HepG2 (cell line): ENCODE results near the gene FBXO8. TPM values are rescaled to one million over a fixed set of nuclear protein-coding genes. Genes with fewer than 3 reads are reported as not detected.

Source experiments
- ATAC-seq: fragments of 200-7000 bp; cut with Tn5 transposase; 3 replicates; pipeline ENCODE4 v1.9.1; 2020; ENCODE audit warnings: mild to moderate bottlenecking, moderate library complexity
- BruUV-seq: library from RNA; stranded (reverse); fragments of 400-500 nt; replicated peaks from 2 replicates; lab custom pipeline; 2021; lab: Mats Ljungman, UMichigan
- CTCF ChIA-PET: fragments of 300-600 bp; formaldehyde crosslinking; extraction: SDS; loops from one replicate; lab custom pipeline; 2021; ENCODE audit warnings: low total read pairs, inconsistent platforms, low intra/inter-chr PET ratio; lab: Yijun Ruan, JAX
- POLR2A ChIA-PET: fragments of 350-600 bp; sonication (Branson Sonifier 250); formaldehyde crosslinking; loops from one replicate; lab custom pipeline; 2020; ENCODE audit warnings: antibody characterized with exemption, inconsistent platforms; lab: Yijun Ruan, JAX
- DNase-seq: peaks from one replicate; pipeline ENCODE4 v3.0.0-alpha.2; 2015; ENCODE audit warnings: low spot score
- FAIRE-seq: peaks from 3 replicates; lab custom pipeline; 2011; peaks lifted over from hg19 to GRCh38; lab: Jason Lieb, UNC
- H2AFZ ChIP-seq: one replicate; pipeline ENCODE4 v1.6.1; 2011; ENCODE audit warnings: low read length, inconsistent platforms
- H3K27ac ChIP-seq: fragments of 300-600 bp; 3 replicates; pipeline ENCODE4 v1.8.0; 2011; ENCODE audit warnings: mixed run types, mild to moderate bottlenecking, mixed read lengths, low read length, inconsistent platforms; ENCODE audit not compliant: insufficient read depth; ENCODE audit errors: extremely low read length
- H3K27me3 ChIP-seq, 2 experiments: fragments of 200-600 bp in 1 of 2; 2 replicates in 1 of 2; 3 replicates in 1 of 2; pipeline versions ENCODE4 v1.6.0 to v1.8.0; 2011; ENCODE audit warnings: low read length in 2 of 2, mild to moderate bottlenecking in 2 of 2, moderate library complexity in 2 of 2, inconsistent platforms in 1 of 2; ENCODE audit not compliant: insufficient read depth in 2 of 2, control insufficient read depth in 1 of 2
- H3K36me3 ChIP-seq, 2 experiments: fragments of 200-600 bp in 1 of 2; replicated peaks in 1 of 2; 2 replicates in 1 of 2; 3 replicates in 1 of 2; pipeline versions ENCODE4 v1.5.1 to v1.8.0; 2011; ENCODE audit warnings: low read length in 2 of 2, inconsistent platforms in 1 of 2; ENCODE audit not compliant: insufficient read depth in 2 of 2, control insufficient read depth in 1 of 2
- H3K4me1 ChIP-seq: 2 replicates; pipeline ENCODE4 v1.5.1; 2012; ENCODE audit warnings: low read length, inconsistent platforms; ENCODE audit not compliant: insufficient read depth
- H3K4me2 ChIP-seq: 2 replicates; pipeline ENCODE4 v1.6.0; 2011; ENCODE audit warnings: low read depth, low read length, inconsistent platforms
- H3K4me3 ChIP-seq, 3 experiments: fragments of 200-600 bp in 1 of 3; sonication (generic), shearing (Covaris generic) in 1 of 3; replicated peaks in 1 of 3; 2 replicates each; pipeline ENCODE4 v1.5.1; 2011 to 2016; ENCODE audit warnings: low read length in 3 of 3, inconsistent platforms in 2 of 3, low read depth in 2 of 3, mild to moderate bottlenecking in 2 of 3, control low read depth in 1 of 3, mixed read lengths in 1 of 3; ENCODE audit not compliant: insufficient read depth in 1 of 3
- H3K79me2 ChIP-seq: one replicate; pipeline ENCODE4 v1.6.1; 2011; ENCODE audit warnings: low read length, inconsistent platforms; ENCODE audit not compliant: insufficient read depth
- H3K9ac ChIP-seq: 2 replicates; pipeline ENCODE4 v1.6.0; 2011; ENCODE audit warnings: mild to moderate bottlenecking, low read depth, low read length, inconsistent platforms; ENCODE audit not compliant: insufficient read depth
- H3K9me3 ChIP-seq: 2 replicates; pipeline ENCODE4 v1.5.1; 2012; ENCODE audit warnings: mild to moderate bottlenecking, low read length
- H4K20me1 ChIP-seq: 2 replicates; pipeline ENCODE4 v1.6.0; 2011; ENCODE audit warnings: inconsistent platforms, mild to moderate bottlenecking, low read length, moderate library complexity; ENCODE audit not compliant: insufficient read depth
- E2F2 ChIP-seq: sonication (generic); formaldehyde crosslinking; IDR thresholded peaks from 2 replicates; pipeline ENCODE4 v1.4.0; 2020; ENCODE audit warnings: missing genetic modification reagents, borderline replicate concordance
- GMEB2 ChIP-seq: IDR thresholded peaks from 2 replicates; pipeline ENCODE4 v1.6.1; 2016; ENCODE audit warnings: missing biosample characterization, missing genetic modification reagents, low read depth
- MAFK ChIP-seq, 2 experiments: IDR thresholded peaks in 1 of 2; conservative IDR thresholded peaks in 1 of 2; 2 replicates each; pipeline ENCODE4 v1.6.1; 2011; ENCODE audit warnings: improper control_type of control experiment in 2 of 2, low read length in 2 of 2
- NFRKB ChIP-seq: fragments of 450-650 bp; IDR thresholded peaks from 2 replicates; pipeline ENCODE4 v1.6.1; 2017
- NR1H2 ChIP-seq: sonication (generic); formaldehyde crosslinking; IDR thresholded peaks from 2 replicates; pipeline ENCODE4 v1.8.1; 2022; ENCODE audit warnings: low read depth, missing genetic modification reagents, borderline replicate concordance
- SP1 ChIP-seq, 2 experiments: fragments of 450-650 bp in 1 of 2; sonication (generic) in 1 of 2; formaldehyde crosslinking in 1 of 2; IDR thresholded peaks; 2 replicates each; pipeline versions ENCODE4 v1.4.0 to v1.6.1; 2016 to 2020; ENCODE audit warnings: missing genetic modification reagents in 1 of 2
- ZNF670 ChIP-seq: sonication (generic); formaldehyde crosslinking; IDR thresholded peaks from 2 replicates; pipeline ENCODE4 v1.8.0; 2022; ENCODE audit warnings: mild to moderate bottlenecking, missing genetic modification reagents, borderline replicate concordance
- ZNF792 ChIP-seq: IDR thresholded peaks from 2 replicates; pipeline ENCODE4 v1.6.1; 2016
- ZZZ3 ChIP-seq: sonication (generic); formaldehyde crosslinking; IDR thresholded peaks from 2 replicates; pipeline ENCODE4 v1.4.0; 2020; ENCODE audit warnings: missing genetic modification reagents, mild to moderate bottlenecking, borderline replicate concordance
- WGBS: methylation state at CpG from one replicate; pipeline ENCODE4 v1.1.6; 2017; ENCODE audit warnings: low lambda C conversion rate; 5-methylcytosine and 5-hydroxymethylcytosine counted together
- in situ Hi-C: cut with HindIII; loops from 2 replicates; pipeline ENCODE4 v1.10.0; 2017; ENCODE audit warnings: low pct_unique_long_range_greater_than_20kb; ENCODE audit not compliant: extremely low pct_ligation_motif_present
- intact Hi-C: fragments of 100-400 bp; cut with micrococcal nuclease; formaldehyde crosslinking; loops from one replicate; pipeline ENCODE4 v1.10.0; 2022; ENCODE audit not compliant: unreplicated experiment
- polyA plus RNA-seq, 8 experiments: library from polyadenylated mRNA; depleted of rRNA in 3 of 8; stranded (reverse) in 7 of 8; unstranded in 1 of 8; fragments of >200 nt; fragmentation: Illumina TruSeq in 4 of 8; extraction: Trizol in 4 of 8; gene quantifications; 2 replicates each; pipeline versions ENCODE4 v1.2.1 to v1.2.3, GENCODE V29; 2011 to 2016; ENCODE audit warnings: low read depth in 4 of 8, missing spikeins in 1 of 8, mixed read lengths in 1 of 8; ENCODE audit not compliant: insufficient read depth in 1 of 8
- total RNA-seq, 5 experiments: library from RNA; depleted of rRNA; stranded (reverse); fragments of >200 nt; fragmentation: Illumina TruSeq; extraction: Trizol; gene quantifications; 2 replicates each; pipeline ENCODE4 v1.2.3, GENCODE V29; 2016; ENCODE audit warnings: low read depth in 1 of 5

FBXO8 gene
- total and polyA plus RNA-seq, 2 of the 13 experiments (the other 11 are each of a cell fraction or from before 2014, with no cell fraction given) = 11.7 to 15.2 TPM

GRCh38 chr4:174199735-174200134, 83.7 kb downstream of the FBXO8 start:
- TF ChIP-seq SP1 (IDR thresholded peaks at IDR 0.05) (no peak), SP1 (CRISPR knock-in tag; IDR thresholded peaks at IDR 0.05) (no peak), MAFK (conservative IDR thresholded peaks at IDR 0.05 in 1 of 2, IDR thresholded peaks at IDR 0.05 in 1 of 2; ENCODE audit: low read length in 2 of 2) (no peak), NR1H2 (no peak)
- TF ChIP-seq, all 625 proteins: peak for 0

GRCh38 chr4:174198828-174199227, 84.6 kb downstream of the FBXO8 start:
- no TSS peak for BruUV-seq
- Histone ChIP-seq H2AFZ (no peak overlapping the region), H3K4me1 (no peaks in the 10 kb centered on the region), H3K4me3 (no peak overlapping the region), H3K79me2 (no peaks in the 10 kb centered on the region), H4K20me1 (no peaks in the 10 kb centered on the region), H3K36me3 (no peaks in the 10 kb centered on the region), H3K4me2 (no peak overlapping the region), H3K27me3 (no peaks in the 10 kb centered on the region), H3K27ac (no peak overlapping the region), H3K9me3 (no peaks in the 10 kb centered on the region), H3K9ac (no peak overlapping the region)
- POLR2A ChIA-PET = no interaction called here
- DNase-seq (no peak), ATAC-seq (no peak), FAIRE-seq (no peak)
- intact Hi-C loops (no loop called here), in situ Hi-C loops (no loop called here)
- CTCF ChIA-PET = no interaction called here
- no peak for TF ChIP-seq ZZZ3 (CRISPR knock-in tag)
- TF ChIP-seq ZNF670 (CRISPR knock-in tag) = no peak
- no peak for TF ChIP-seq NFRKB
- no peak for TF ChIP-seq E2F2 (CRISPR knock-in tag)
- TF ChIP-seq ZNF792 (CRISPR knock-in tag) = no peak
- no peak for TF ChIP-seq GMEB2 (CRISPR knock-in tag)
- 1% methylated on average over 4 of the region's 4 CpGs for WGBS

More at GRCh38 chr4:174199735-174200134, 83.7 kb downstream of the FBXO8 start:
- no peak overlapping the region for H3K27ac ChIP-seq
- ChIA-PET CTCF (no interaction called here), POLR2A (no interaction called here)
- intact Hi-C loops (no loop called here), in situ Hi-C loops (loop anchor here (25.0 kb wide), 1 partner anchor 438 kb away; no protein-coding TSS in a partner anchor)
- no peaks in the 10 kb centered on the region for H3K36me3 ChIP-seq
- ATAC-seq (no peak), DNase-seq (no peak), FAIRE-seq (no peak)
- 0% methylated on average over 2 of the region's 2 CpGs for WGBS
- BruUV-seq = no TSS peak
- H3K4me2 ChIP-seq = no peak overlapping the region
- 0 out of 5 replicates have a peak, but pooled peaks cover 0 to 6% of the 10 kb centered on the region in 2 experiments for H3K27me3 ChIP-seq
- H3K9me3 ChIP-seq = no peaks in the 10 kb centered on the region
- H3K4me1 ChIP-seq = no peaks in the 10 kb centered on the region
- H3K9ac ChIP-seq = no peak overlapping the region
- no peak overlapping the region for H3K4me3 ChIP-seq
- no peaks in the 10 kb centered on the region for H4K20me1 ChIP-seq
- H3K79me2 ChIP-seq = no peaks in the 10 kb centered on the region
- no peak overlapping the region for H2AFZ ChIP-seq
